OCI-LY1 (cell line): ENCODE measurements around the gene GNPTG.

Experiments used
- H2AFZ ChIP-seq: fragments of 200-600 bp; sonication (generic), shearing (Covaris generic); 2 replicates; pipeline ENCODE4 v1.6.0; 2014; ENCODE audit warnings: antibody characterized with exemption, mild to moderate bottlenecking, low read length
- H3F3A ChIP-seq: fragments of 200-600 bp; sonication (generic), shearing (Covaris generic); 2 replicates; pipeline ENCODE4 v1.6.0; 2014; ENCODE audit warnings: mild to moderate bottlenecking, antibody characterized with exemption, low read length, moderate library complexity; ENCODE audit not compliant: insufficient read depth
- H3K27ac ChIP-seq: fragments of 200-600 bp; sonication (generic); 2 replicates; pipeline ENCODE4 v1.5.1; 2014; ENCODE audit warnings: low read length, mixed run types, mild to moderate bottlenecking, low read depth; ENCODE audit not compliant: poor library complexity, severe bottlenecking
- H3K27me3 ChIP-seq: fragments of 200-600 bp; sonication (generic); 2 replicates; pipeline ENCODE4 v1.6.0; 2014; ENCODE audit warnings: antibody characterized with exemption, mild to moderate bottlenecking, low read length, moderate library complexity; ENCODE audit not compliant: insufficient read depth
- H3K36me3 ChIP-seq: fragments of 200-600 bp; sonication (generic); 2 replicates; pipeline ENCODE4 v1.6.1; 2014; ENCODE audit warnings: mild to moderate bottlenecking, antibody characterized with exemption, low read length, moderate library complexity, mixed read lengths; ENCODE audit not compliant: insufficient read depth
- H3K4me1 ChIP-seq: fragments of 200-600 bp; sonication (generic); 2 replicates; pipeline ENCODE4 v1.5.1; 2014; ENCODE audit warnings: mild to moderate bottlenecking, low read length, moderate library complexity; ENCODE audit not compliant: insufficient read depth, severe bottlenecking
- H3K4me2 ChIP-seq: fragments of 200-600 bp; sonication (generic), shearing (Covaris generic); 2 replicates; pipeline ENCODE4 v1.6.1; 2014; ENCODE audit warnings: low read length
- H3K4me3 ChIP-seq: fragments of 200-600 bp; sonication (generic); 2 replicates; pipeline ENCODE4 v1.5.1; 2014; ENCODE audit warnings: low read length, low read depth, mild to moderate bottlenecking, mixed read lengths; ENCODE audit not compliant: poor library complexity, severe bottlenecking
- H3K79me2 ChIP-seq: fragments of 200-600 bp; shearing (Covaris generic); 2 replicates; pipeline ENCODE4 v1.6.1; 2016; ENCODE audit warnings: mixed run types, low read length, mixed read lengths; ENCODE audit not compliant: insufficient read depth
- H3K9ac ChIP-seq: fragments of 200-600 bp; sonication (generic), shearing (Covaris generic); 2 replicates; pipeline ENCODE4 v1.6.1; 2014; ENCODE audit warnings: mild to moderate bottlenecking, low read length, mixed read lengths
- H3K9me2 ChIP-seq: fragments of 200-600 bp; sonication (generic), shearing (Covaris generic); 2 replicates; pipeline ENCODE4 v1.6.1; 2014; ENCODE audit warnings: low read depth, mild to moderate bottlenecking, low read length, mixed read lengths
- H3K9me3 ChIP-seq: fragments of 200-600 bp; shearing (Covaris generic); 2 replicates; pipeline ENCODE4 v1.6.1; 2014; ENCODE audit warnings: low read length, mixed read lengths
- H4K20me1 ChIP-seq: fragments of 200-600 bp; sonication (generic), shearing (Covaris generic); 2 replicates; pipeline ENCODE4 v1.6.0; 2016; ENCODE audit warnings: mild to moderate bottlenecking, low read length; ENCODE audit not compliant: insufficient read depth
- CTCF ChIP-seq: fragments of 200-600 bp; sonication (generic), shearing (Covaris generic); IDR thresholded peaks from 2 replicates; pipeline ENCODE4 v1.5.1; 2017; ENCODE audit warnings: mild to moderate bottlenecking, antibody characterized with exemption, low read length, moderate library complexity, mixed read lengths
- EZH2 ChIP-seq: fragments of 200-600 bp; sonication (generic), shearing (Covaris generic); IDR thresholded peaks from 2 replicates; pipeline ENCODE4 v1.8.0; 2017; ENCODE audit warnings: borderline replicate concordance, mixed run types, mild to moderate bottlenecking, antibody characterized with exemption, low read length, moderate library complexity, mixed read lengths

Gene GNPTG

GRCh38 chr16:1311738-1312466, 39.8 kb upstream of the GNPTG start:
- no peaks in the 10 kb centered on the region for H3F3A ChIP-seq
- H3K27ac ChIP-seq = no peak overlapping the region
- peaks cover 45% of the 10 kb centered on the region for H3K79me2 ChIP-seq
- TF ChIP-seq CTCF (no peak), EZH2 (no peak)
- peak overlapping the region; percentile 92; the same call in 1 of the 2 replicates for H3K9ac ChIP-seq
- no peaks in the 10 kb centered on the region for H3K9me3 ChIP-seq
- H3K4me2 ChIP-seq = peak overlapping the region; percentile 90
- H4K20me1 ChIP-seq = no peaks in the 10 kb centered on the region
- peaks cover 17% of the 10 kb centered on the region for H3K4me1 ChIP-seq
- H2AFZ ChIP-seq = no peak overlapping the region
- no peaks in the 10 kb centered on the region for H3K9me2 ChIP-seq
- H3K36me3 ChIP-seq = peaks cover 57% of the 10 kb centered on the region
- H3K27me3 ChIP-seq = no peaks in the 10 kb centered on the region
- H3K4me3 ChIP-seq = peak overlapping the region; percentile 96

- Histone ChIP-seq H3K4me3 (no peak overlapping the region), H3K79me2 (peaks cover 45% of the 10 kb centered on the region), H3K27me3 (no peaks in the 10 kb centered on the region), H3K36me3 (peaks cover 63% of the 10 kb centered on the region), H3K27ac (no peak overlapping the region), H3K9ac (no peak overlapping the region; the same call in 1 of the 2 replicates), H3K9me2 (no peaks in the 10 kb centered on the region), H3K9me3 (no peaks in the 10 kb centered on the region), H4K20me1 (no peaks in the 10 kb centered on the region), H3F3A (no peaks in the 10 kb centered on the region), H3K4me1 (peaks cover 17% of the 10 kb centered on the region), H2AFZ (no peak overlapping the region), H3K4me2 (peak overlapping the region; percentile 90; the same call in 1 of the 2 replicates)
- no peak for TF ChIP-seq CTCF
- no peak for TF ChIP-seq EZH2
Observed at GRCh38 chr16:1312467-1312816, 39.3 kb upstream of the GNPTG start.

- Histone ChIP-seq H3K9ac (no peak overlapping the region), H3K9me2 (no peaks in the 10 kb centered on the region), H3K4me1 (peaks cover 17% of the 10 kb centered on the region), H2AFZ (no peak overlapping the region), H3K79me2 (peaks cover 45% of the 10 kb centered on the region), H3K27me3 (no peaks in the 10 kb centered on the region), H4K20me1 (no peaks in the 10 kb centered on the region), H3F3A (no peaks in the 10 kb centered on the region), H3K9me3 (no peaks in the 10 kb centered on the region), H3K36me3 (peaks cover 67% of the 10 kb centered on the region), H3K4me2 (0 out of 2 replicates have a peak overlapping the region, but pooled peaks have one; percentile 90), H3K4me3 (no peak overlapping the region), H3K27ac (no peak overlapping the region)
- TF ChIP-seq CTCF = no peak
- TF ChIP-seq EZH2 = no peak
Observed at GRCh38 chr16:1312903-1313302, 38.8 kb upstream of the GNPTG start.
